ENCODE measurements around the gene FSTL5.
"Not testable (repeated sequence)": the region's sequence is repeated elsewhere in the genome, so short reads cannot be mapped to it uniquely, and the experiment has no call there.

The FSTL5 gene

GRCh38 chr4:161829591-161829990 lies 334.2 kb downstream of the FSTL5 start:
- DNase-seq = no peak

GRCh38 chr4:161828061-161828460 lies 335.7 kb downstream of the FSTL5 start:
- DNase-seq = no peak

GRCh38 chr4:161827013-161827412 lies 336.8 kb downstream of the FSTL5 start:
- DNase-seq = no peak

GRCh38 chr4:161823450-161823849 lies 340.4 kb downstream of the FSTL5 start:
- DNase-seq = no peak

- no peak for DNase-seq
Measured at GRCh38 chr4:161822174-161822573, 341.6 kb downstream of the FSTL5 start.

GRCh38 chr4:161817914-161818313 lies 345.9 kb downstream of the FSTL5 start:
- DNase-seq = no peak

- no peak for DNase-seq
Measured at GRCh38 chr4:161816958-161817357, 346.8 kb downstream of the FSTL5 start.

GRCh38 chr4:161815841-161816240 lies 348.0 kb downstream of the FSTL5 start:
- DNase-seq = no peak

GRCh38 chr4:161813889-161814288 lies 349.9 kb downstream of the FSTL5 start:
- DNase-seq = no peak

- DNase-seq = no peak
Measured at GRCh38 chr4:161813389-161813788, 350.4 kb downstream of the FSTL5 start.

- no peak for DNase-seq
Measured at GRCh38 chr4:161803171-161803570, 360.6 kb downstream of the FSTL5 start.

- DNase-seq = no peak
Measured at GRCh38 chr4:161799710-161800109, 364.1 kb downstream of the FSTL5 start.

GRCh38 chr4:161792991-161793390 lies 370.8 kb downstream of the FSTL5 start:
- no peak for DNase-seq

GRCh38 chr4:161791796-161792556 lies 371.8 kb downstream of the FSTL5 start:
- DNase-seq = no peak

- DNase-seq = no peak
Measured at GRCh38 chr4:161767116-161767515, 396.7 kb downstream of the FSTL5 start.

- DNase-seq = no peak
Measured at GRCh38 chr4:161762796-161763195, 401.0 kb downstream of the FSTL5 start.

- no peak for DNase-seq
Measured at GRCh38 chr4:161760008-161760407, 403.8 kb downstream of the FSTL5 start.

GRCh38 chr4:161758412-161758811 lies 405.4 kb downstream of the FSTL5 start:
- not testable (repeated sequence) for DNase-seq

- no peak for DNase-seq
Measured at GRCh38 chr4:161728929-161729328, 434.9 kb downstream of the FSTL5 start.

- DNase-seq = no peak
Measured at GRCh38 chr4:161721947-161722346, 441.9 kb downstream of the FSTL5 start.

- DNase-seq = no peak
Measured at GRCh38 chr4:161717084-161717483, 446.7 kb downstream of the FSTL5 start.

GRCh38 chr4:161714931-161715330 lies 448.9 kb downstream of the FSTL5 start:
- DNase-seq = no peak

- no peak for DNase-seq
Measured at GRCh38 chr4:161714022-161714751, 449.6 kb downstream of the FSTL5 start.

GRCh38 chr4:161704653-161705052 lies 459.1 kb downstream of the FSTL5 start:
- DNase-seq = no peak

All from right kidney (tissue), 1 donor.